OCI-LY1 (cell line): ENCODE data around the gene PCDHB13.

ENCODE experiments used
- CTCF ChIP-seq: fragments of 200-600 bp; sonication (generic), shearing (Covaris generic); IDR thresholded peaks from 2 replicates; pipeline ENCODE4 v1.5.1; 2017; ENCODE audit warnings: mild to moderate bottlenecking, antibody characterized with exemption, low read length, moderate library complexity, mixed read lengths
- EZH2 ChIP-seq: fragments of 200-600 bp; sonication (generic), shearing (Covaris generic); IDR thresholded peaks from 2 replicates; pipeline ENCODE4 v1.8.0; 2017; ENCODE audit warnings: borderline replicate concordance, mixed run types, mild to moderate bottlenecking, antibody characterized with exemption, low read length, moderate library complexity, mixed read lengths

- TF ChIP-seq CTCF, result no peak
- no peak for TF ChIP-seq EZH2
Measured at GRCh38 chr5:141175933-141176332, 37.8 kb upstream of the PCDHB13 start.
